Central memory CD4-positive, alpha-beta T cell (primary cell): ENCODE results near the gene TPM1.

Experiments
- DNase-seq: peaks from one replicate; pipeline ENCODE4 v3.0.0; 2022

The TPM1 gene

DNA sequence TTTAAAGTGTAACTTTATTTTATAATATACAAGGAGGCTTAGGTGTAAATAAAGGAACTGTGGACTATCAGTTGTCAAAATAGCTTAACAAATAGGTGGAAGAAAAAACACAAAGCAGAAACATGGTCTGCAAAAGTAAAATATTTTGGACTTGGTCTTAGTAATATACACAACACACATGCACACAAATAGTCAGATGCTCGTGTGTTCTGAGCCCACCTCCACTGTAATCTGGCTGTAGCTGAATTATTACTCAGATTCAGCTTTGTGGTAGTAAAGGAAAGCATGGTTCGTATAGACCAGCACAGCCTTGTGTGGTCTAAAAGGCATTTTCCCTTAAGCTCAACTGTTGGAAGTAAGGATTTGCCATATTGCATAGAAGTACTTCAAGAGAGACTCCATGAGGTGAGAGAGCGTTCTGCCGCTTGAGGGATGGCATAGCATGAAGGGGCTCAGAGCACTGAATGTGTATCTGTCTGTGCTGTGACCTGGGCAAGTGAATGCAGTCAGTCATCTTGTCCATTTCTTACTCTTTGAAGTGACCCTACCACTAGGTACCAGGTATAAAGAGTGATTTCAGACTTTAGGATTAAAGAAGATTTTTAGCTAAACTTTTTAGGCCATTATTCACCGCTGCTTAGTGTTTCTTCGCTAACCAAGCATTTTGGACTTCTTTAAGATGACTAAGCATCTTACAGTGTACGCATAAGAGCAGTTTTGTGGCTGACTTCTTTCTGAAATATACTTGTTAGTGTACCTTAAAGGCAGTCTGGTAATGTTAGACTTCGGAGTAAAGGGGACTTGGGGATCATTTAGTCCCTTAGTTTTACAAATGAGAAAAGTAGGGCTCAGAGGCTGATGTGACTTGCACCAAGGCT, 15.2 kb downstream of the TPM1 start:
- DNase-seq: no peak

GRCh38 chr15:63059075-63059474, 16.5 kb downstream of the TPM1 start:
- no peak for DNase-seq

GRCh38 chr15:63059573-63060216, 17.1 kb downstream of the TPM1 start:
- DNase-seq: no peak

- DNase-seq: no peak
These were observed 18.2 kb downstream of the TPM1 start for GRCh38 chr15:63060699-63061098.

GRCh38 chr15:63061975-63062374, 19.4 kb downstream of the TPM1 start:
- no peak for DNase-seq

DNA sequence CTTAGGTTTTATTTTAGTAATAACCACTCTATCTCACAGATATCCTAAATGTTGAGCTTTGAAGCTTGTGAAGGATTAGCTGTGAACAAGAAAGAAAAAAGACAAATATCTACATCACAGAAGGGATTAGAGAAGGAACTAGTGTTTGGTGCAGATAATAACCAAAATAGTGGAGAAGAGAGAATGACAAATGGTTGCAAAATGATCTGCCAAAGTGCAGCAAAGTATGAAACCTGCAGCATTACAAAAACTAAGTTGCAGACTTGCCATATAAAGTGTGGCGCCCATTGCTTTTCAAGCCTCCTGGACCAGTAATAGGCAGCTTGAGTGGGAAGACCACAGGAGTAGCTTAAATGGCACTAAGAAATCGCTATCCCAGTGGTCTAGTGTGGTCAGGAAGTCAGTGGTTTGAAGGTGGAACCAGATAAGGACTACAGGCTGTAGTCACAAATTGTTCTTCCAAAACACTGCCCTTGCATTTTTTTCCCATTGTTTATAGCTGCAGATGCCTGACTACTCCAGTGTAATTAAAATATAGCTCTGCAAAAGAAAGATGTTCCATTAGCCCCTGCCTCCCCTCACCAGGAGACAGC, 20.7 kb downstream of the TPM1 start:
- no peak for DNase-seq

GRCh38 chr15:63063877-63064409, 21.4 kb downstream of the TPM1 start:
- DNase-seq: no peak

- DNase-seq: no peak
These were observed 23.0 kb downstream of the TPM1 start for GRCh38 chr15:63065262-63066221.

- DNase-seq: no peak
These were observed 23.7 kb downstream of the TPM1 start for GRCh38 chr15:63066272-63066671.

DNA sequence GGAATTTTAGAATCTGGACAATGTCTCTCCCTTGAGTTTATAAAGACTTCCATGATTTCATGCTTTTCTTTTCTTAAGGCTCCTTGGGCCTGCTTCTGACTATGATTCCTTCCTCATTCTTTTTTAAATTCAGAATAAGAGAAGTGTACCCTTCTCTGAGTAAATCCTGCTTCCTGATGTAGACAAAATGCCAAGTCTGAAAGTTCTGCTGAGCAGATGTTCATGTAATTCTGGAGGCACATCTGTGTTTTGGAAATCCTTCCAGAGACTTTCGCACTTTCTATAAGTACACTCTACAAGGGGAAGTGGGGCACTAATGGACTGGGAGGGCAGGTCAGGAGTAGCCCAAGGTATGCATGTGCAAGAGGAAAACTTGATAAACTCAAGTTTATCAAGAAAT, 24.8 kb downstream of the TPM1 start:
- no peak for DNase-seq

- DNase-seq: no peak
These were observed 25.6 kb downstream of the TPM1 start for GRCh38 chr15:63067976-63068743.

- no peak for DNase-seq
These were observed 27.1 kb downstream of the TPM1 start for GRCh38 chr15:63069616-63070090.

DNA sequence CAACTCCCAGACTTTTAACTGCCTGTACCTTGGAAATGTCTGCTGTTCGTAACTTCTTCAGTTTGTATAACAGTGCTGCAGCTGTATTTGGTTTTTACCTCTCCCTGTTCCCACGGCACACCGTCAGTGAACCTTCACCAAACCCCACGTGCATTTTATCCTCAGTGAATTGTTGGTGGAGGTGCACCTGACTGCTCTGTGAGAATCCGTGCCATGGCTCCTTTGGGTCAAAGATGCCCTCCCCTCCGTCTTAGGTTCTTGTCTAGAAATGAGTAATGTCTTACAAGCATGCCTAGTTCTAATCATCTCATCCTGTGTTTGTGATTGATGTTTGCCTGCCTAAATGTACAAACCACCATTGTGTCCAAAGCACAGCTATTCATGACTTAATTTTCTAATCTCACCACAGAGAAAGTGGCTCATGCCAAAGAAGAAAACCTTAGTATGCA, 28.2 kb downstream of the TPM1 start:
- DNase-seq: no peak

GRCh38 chr15:63071288-63071909, 28.9 kb downstream of the TPM1 start:
- DNase-seq: no peak

DNA sequence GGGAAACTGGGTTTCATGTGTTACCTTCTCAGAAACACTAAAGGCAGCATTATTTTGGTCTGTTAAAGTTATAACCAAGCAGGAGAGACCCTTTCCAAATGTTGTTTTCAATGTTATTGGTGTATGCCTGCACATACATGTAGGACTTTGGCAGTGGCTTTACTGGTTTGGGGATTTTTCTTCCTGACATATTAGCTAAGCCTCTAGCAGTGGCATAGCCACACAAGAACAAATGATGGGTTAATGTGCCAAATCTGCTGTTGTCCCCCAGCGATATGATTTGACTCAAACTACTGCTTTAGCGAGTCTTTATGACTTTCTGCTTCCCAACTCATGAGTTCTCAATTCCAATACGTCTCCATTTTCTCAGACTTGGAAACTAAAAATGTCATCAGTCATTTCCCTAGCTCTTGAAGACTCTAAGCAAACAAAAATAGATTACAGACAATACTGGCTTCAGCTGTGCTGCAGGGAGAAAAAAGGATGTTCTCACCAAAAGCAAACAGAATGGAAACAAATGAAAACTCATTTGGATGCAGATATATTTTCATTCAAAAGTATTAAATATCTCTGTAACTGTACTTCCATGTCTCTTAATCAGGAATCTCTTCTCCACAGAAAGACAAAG, 29.6 kb downstream of the TPM1 start:
- DNase-seq: no peak

DNA sequence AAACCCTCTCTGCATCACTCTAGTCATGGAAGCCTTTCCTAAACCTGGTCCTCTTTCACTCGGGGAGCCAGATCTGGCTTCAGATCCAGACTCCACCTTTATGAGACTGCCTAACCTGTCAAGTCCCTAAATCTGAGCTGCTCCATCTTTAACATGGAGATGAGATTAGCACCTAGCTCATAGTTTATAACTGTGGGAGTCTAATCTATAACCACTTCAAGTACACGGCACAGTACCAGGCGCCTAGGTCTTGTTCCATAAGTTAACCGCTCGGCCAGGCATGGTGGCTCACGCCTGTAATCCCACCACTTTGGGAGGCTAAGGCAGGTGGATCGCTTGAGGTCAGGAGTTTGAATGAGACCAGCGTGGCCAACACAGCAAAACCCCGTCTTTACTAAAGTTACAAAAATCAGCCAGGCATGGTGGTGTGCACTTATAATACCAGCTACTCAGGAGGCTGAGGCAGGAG, 30.3 kb downstream of the TPM1 start:
- DNase-seq: no peak

DNA sequence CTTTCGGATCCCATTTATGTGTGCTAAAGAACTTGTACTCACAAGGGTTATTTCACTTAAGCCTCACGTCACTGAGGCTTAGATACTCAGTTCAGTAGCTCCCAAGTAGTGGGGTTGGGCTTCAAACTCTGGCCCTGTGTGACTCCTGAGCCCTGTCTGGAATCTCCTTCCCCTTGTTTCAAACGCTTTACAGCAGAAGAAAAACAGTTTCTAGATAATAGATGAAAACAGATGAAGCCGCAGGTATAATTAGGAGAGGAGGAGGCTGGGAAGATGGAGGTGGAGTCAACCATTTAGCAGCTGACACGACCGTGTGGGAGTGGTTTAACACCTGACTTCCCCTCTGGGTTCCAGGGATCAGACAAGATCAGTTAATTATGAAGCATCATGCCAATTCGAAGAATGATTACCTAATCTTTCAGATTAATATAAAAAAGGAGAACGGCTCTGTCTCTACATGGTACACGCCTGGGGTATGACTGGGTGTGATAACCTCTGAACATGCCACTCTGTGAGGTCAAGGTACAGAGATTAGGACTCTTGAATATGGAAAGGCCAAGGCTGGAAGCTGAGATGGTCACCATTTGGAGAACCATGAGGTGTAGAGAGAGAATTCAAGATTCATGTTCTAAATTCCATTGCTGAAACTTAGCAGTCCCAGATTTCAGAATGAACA, 31.1 kb downstream of the TPM1 start:
- no peak for DNase-seq

DNA sequence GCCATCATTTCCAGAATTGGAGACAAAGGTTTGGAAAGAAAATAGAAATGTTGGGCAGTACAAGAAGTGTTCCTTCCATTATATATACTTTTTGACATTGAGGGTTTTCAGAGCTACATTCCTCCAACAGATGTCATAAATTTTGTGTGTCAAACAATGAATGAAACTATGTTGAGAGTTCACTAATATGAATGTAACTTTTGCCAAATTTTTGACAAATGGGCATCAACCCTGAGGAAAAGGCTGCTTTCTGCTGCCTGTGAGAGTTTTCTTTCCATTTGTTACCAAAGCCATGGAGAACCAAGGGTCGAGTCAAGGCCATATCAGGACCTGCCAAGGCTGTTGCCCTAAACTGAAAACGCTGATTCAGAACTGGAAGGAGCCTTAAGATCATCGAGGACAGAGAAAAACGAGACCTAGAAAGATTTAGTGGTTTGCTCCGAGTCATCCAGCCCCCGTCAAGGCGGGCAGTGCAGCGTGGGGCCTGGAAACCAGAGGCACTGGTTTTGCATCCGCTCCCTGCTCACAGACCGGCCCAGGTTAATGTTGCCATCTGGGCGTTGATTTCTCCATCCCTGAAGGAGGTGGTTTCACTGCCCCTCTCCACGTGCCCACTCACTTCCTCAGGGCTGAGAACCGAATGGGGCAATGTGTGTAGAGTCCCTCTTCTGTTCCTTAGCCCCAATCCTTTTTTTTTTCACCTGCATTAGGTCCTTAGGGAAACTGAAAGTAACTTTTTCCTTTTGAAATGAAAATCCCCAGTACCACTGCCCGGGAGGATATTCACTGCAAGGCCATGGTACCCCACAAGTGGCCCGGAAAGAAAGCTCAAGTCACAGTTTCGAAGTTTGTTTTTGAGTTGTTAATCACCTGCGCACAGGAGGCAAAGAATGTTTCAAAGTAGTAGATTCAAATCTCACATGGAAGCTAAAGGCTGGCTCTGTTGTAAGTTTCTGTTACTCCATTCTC, 32.8 kb downstream of the TPM1 start:
- no peak for DNase-seq
